ENCODE results near the gene NMB.
"Not testable (repeated sequence)": the region's sequence is repeated elsewhere in the genome, so short reads cannot be mapped to it uniquely, and the experiment has no call there.

Gene NMB, protein sequence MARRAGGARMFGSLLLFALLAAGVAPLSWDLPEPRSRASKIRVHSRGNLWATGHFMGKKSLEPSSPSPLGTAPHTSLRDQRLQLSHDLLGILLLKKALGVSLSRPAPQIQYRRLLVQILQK

DNA sequence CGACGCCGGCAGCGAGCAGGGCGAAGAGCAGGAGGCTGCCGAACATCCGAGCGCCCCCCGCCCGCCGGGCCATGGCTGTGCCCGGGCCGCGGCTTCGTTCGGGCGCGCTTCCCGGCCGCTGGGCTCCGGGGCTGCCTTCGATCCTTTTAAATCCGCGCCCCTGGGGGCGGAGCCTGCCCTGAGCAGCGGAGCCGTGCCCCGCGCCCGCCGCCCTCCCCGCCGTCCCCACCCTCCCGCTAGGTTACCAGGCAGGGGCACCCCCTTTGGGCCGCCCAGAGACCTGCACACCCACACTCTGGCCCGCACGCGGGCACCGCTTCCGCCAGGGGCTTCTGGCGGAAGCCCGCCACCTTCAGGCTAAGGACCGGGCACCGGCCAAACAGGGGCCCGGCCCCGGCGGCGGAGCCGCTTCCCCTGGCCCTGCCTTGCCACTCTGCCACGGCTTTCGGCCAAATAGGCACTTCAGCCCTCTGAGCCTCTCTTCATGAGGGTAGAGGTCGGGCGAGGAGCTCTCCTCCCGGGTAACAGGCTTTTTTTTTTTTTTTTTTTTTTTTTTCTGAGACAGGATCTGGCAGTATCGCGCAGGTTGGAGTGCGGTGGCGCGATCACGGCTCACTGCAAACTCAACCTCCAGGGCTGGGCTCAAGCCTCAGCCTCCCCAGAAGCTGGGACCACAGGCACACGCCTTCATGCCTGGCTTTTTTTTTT, at the start of gene NMB:
NMB (minus strand) TSS at position 120 of the 708 bp plus-strand sequence; CDS start at position 73, 47 bp downstream.
- DNase-seq, result peak; percentile 87

DNA sequence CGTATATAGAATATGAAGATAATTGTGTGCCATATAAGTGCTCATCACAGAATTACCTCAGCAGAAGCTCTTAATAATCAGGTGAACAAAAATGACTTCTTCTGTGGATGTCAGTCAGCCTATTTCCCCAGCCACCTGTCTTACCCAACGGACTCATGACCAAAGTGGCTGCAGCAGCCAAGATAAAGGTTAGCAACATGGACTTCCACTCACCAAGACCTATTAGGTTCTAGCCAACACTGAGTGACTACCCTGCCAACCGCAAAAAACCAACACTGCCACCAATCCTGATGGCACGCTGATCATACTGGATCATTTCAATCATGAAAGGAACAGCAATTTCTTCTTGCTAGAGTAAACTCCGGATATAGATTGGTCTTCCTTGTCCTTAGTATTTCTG, 45.8 kb upstream of the NMB start:
- no peak for DNase-seq

DNA sequence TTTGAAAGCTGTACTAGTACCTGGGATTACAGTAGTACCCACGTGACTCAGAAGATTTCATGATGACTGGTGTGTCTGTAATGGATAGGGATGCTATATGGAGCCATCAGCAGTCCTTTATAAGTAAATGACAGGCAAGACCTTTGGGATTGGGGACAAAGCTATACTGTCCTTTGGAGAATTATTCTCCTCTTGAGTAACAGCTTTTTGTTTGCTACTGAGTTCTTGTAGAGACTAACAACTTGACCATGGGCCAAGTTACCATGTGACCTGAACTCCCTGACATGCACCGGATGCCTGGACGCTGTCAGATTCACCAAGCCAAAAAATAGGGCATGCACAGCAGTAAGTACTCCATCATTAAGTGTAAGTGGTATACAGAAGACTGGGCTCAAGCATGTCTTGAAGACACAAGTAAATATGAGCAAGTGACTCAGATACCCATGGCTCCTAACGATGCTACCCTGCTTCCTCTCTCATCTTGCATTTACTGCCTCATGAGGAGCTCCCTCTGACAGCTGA, 45.0 kb upstream of the NMB start:
- DNase-seq, result no peak

DNA sequence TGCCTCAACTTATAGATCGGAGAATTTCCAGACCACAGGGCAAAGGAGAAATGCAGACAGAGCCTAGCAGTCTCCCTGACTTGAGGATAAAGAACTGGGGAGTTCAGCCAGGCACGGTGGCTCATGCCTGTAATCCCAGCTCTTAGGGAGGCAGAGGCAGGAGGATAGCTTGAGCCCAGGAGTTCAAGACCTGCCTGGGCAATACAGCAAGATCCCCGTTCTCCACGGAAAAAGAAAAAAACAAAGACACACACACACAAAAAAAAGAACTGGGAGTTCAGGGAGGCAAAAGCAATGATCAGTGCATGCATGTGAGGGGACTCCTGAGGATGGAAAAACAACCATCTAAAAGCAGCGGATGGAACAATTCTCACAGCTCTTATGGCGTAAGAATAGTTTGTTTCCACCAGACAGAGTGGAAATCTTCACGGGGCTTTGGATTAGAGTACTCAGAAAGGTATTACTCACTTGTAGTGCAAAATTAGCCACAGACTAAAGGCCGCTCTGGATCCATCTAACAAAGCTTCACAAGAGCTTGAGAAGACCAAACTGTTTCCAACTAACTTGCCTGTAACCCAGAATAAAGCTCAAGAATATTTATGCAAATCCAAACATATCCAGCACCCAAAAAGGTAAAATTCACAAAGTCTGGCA, 41.7 kb upstream of the NMB start:
- DNase-seq, result no peak

DNA sequence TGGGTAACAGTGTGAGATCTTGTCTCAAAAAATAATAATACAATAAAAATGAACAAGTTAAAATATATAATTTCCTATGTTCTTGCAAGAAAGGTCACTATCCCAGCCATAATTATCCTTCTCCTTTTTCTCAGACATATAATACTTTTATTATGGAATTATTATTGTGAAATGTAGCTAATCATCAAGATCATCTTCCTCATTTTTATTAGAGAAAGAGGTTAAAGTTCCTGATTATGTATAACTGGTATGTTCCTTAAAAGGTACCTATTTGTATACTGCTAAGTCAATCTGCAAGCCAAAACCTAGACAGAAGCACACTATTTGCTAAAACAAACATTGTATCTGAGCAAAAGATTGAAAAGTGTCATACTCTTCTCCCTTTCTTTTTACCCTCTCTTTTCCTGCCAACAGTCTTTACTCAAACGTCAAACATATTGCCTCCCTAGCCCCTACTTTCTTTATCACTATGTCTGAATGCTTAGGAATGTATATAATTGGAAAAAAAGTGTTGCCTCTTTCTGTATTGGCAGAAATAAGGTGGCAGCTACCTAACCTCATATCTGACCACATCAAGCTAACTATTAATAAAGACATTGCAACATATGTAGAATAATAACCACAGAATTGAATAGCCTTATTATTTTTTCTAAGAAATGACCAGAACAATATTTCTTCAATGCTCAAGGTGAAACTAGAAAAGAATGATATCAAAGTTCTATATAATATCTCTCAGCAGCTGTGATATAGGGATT, 39.4 kb upstream of the NMB start:
- DNase-seq, result no peak

DNA sequence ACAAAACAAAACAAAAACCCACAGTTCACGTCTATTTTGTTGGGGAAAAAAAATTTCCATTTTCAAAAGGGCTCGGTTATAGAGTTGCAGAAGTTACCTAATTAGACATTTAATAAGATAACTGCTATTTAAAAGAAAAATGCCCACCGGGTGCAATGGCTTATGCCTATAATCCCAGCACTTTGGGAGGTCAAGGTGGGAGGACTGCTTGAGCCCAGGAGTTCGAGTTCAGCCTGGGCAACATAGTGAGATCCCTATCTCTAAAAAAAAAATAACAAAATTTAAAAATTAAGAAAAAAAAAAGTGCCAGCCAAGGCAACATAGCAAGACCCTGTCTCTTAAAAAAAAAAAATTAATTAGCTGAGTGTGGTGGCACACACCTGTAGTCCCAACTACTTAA, 38.8 kb upstream of the NMB start:
- DNase-seq, result no peak

DNA sequence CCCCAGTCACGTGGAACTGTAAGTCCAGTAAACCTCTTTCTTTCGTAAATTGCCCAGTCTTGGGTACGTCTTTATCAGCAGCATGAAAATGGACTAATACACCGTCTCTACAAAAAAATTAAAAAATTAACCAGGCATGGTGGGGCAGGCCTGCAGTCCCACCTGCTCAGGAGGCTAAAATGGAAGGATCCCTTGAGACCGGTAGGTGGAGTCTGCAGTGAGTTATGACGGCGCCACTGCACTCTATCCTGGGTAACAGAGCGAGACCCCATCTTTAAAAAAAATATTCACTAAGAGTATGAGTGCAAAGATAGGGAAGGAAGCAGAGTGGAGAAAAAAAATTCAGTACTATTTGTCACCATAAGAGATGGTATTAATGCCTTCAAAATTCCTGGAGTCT, 32.3 kb upstream of the NMB start:
- DNase-seq, result no peak

DNA sequence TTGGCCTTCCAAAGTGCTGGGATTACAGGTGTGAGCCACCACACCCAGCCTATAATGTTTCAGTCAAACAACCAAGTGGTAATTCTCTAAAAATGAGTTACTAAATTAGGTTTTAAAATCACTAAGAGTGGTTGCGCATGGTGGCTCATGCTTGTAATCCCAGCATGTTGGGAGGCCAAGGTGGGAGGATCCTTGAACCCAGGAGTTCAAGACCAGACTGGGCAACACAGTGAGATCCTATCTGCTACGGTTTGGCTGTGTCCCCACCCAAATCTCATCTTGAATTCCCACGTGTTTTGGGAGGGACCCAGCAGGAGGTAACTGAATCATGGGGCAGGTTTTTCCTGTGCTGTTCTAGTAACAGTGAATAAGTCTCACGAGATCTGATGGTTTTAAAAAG, 31.9 kb upstream of the NMB start:
- DNase-seq, result no peak

DNA sequence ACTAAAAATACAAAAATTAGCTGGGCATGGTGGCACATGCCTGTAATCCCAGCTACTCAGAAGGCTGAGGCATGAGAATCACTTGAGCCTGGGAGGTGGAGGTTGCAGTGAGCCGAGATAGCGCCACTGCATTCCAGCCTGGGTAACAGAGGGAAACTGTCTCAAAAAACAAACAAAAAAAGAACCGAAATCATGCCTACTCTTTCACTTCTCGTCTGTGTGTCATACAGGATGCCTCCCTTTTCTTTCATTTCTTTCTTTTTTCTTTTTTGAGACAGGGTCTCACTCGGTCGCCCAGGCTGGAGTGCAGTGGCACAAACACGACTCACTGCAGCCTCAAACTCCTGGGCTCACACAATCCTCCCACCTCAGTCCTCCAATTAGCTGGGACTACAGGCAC, 28.4 kb upstream of the NMB start:
- not testable (repeated sequence) for DNase-seq

DNA sequence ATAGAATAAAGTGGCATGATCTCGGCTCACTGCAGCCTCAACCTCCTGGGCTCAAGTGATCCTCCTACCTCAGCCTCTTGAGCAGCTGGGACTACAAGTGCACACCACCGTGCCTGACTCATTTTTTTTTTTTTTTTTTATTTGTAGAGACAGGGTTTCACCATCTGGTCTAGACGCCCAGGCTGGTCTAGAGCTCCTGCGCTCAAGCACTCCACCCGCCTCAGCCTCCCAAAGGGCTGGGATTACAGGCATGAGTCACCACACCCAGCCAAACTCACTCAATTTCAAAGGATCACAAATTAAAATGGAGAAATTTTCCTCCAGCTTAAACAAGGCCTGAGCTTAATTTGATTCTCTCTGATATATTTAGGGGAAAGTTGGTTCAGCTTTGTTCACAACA, 27.3 kb upstream of the NMB start:
- DNase-seq, result peak; percentile 77

DNA sequence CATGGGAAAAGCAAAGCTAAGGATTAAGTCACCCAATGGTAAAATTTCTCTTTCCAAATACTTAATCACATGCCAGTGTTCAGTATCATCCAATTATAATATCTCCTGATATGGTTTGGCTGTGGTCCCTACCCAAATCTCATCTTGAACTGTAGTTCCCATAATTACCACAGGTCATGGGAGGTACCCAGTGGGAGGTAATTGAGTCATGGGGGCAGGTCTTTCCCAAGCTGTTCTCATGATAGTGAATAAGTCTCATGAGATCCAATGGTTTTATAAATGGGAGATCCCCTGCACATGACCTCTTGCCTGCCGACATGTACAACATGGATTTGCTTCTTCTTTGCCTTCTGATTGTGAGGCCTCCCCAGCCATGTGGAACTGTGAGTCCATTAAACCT, 26.1 kb upstream of the NMB start:
- DNase-seq, result no peak

DNA sequence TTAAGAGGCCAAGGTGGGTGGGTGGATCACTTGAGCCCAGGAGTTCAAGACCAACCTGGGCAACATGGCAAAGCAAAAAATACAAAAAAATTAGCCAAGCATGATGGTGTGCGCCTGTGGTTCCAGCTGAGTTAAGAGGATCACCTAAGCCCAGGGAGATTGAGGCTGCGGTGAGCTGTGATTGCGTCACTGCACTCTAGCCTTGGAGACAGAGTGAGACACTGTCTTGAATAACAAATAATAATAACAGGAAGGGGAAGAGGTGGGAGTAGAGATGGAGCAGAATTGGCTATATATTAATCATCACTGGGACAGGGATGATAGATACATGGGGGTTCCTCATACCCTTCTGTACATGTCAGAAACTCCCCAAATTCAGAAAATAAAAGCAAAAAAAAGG, 23.8 kb upstream of the NMB start:
- no peak for DNase-seq

DNA sequence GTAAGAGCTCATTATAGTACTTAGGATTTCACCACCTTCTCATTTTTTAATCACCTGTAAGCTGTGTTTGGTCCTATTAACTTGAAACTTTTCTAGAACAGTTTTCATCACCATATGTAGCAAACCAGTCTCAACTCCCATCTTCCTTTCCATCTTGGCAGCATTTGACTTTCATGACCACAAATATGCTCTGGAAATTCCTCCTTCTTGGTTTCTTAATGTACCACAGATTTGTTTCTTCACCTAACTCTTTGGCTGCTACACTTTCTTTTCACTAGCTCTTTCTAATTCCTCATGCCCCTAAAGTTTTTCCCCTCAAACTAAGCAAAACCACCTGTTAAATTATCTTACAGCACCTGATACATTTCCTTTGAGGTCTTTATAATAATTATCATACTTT, 13.2 kb upstream of the NMB start:
- DNase-seq, result no peak

DNA sequence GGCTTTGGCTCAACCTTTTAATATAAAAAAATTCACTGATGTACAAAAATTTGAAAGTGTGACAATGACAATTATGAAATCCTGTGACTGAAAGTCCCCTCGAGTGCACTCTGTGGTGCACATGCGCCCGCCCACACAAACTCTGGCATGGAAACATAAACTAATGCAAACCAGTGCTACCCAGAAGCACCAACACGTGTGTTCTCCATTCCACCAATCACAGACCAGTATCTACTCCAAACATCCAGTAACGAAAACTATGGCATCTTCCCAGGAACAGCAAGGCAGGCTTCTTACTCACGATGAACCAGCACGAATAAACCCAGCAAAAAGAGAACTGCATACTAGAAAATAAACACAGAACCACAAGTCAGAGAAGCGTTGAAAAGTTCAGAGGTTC, 11.7 kb upstream of the NMB start:
- DNase-seq, result no peak

DNA sequence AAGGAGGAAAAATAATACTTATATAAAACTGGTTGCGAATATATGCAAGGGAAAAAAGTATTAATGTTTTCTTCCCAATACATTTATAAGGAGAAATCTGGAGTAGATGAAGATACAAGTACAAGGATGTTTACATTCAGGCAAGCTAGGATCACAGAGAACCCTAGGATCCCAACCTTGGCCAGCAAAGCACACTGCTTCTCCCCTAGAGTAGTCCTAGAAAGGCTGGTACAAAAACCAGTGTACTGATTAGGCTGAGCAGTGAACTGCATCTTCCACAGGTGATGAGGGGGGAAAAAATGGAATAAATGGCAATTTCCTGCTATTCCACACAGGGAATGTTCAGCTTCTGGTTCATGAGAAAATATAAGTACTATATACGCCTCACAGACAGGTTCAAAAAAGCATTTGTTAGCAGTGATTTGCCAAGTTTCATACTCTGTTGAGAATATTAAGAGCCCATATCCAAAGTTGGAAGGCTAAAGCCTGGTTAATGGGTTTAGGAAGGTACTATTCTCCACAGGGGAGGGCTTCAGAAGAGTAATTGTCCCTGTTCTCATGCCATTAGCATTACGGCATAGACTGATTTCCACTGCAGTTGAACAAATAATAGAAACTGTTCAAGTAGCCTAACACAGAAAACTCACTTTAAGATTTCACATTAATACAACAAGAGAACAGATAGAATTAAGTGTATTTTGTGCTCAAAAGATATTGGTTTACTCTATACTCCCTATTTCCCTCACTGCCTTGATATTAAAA, 10.4 kb upstream of the NMB start:
- DNase-seq, result no peak

DNA sequence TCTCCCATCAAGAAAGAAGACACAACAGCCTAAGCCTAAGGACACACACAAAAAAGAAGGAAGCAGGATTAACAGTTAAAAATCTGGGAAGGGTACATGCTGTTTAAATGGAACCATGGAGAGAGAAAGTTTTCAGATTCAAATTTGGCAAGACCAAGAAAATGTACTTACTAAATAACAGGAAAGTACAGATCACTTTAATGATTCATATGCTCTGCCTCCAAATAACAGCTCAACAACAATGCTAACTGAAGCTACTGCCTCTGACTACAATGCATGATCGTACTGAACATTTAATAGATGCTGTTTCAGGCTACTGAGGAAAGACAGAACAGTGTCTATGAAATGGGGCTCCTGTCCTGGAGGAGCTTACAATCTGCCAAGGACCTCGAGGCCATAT, 8.4 kb upstream of the NMB start:
- DNase-seq, result no peak

DNA sequence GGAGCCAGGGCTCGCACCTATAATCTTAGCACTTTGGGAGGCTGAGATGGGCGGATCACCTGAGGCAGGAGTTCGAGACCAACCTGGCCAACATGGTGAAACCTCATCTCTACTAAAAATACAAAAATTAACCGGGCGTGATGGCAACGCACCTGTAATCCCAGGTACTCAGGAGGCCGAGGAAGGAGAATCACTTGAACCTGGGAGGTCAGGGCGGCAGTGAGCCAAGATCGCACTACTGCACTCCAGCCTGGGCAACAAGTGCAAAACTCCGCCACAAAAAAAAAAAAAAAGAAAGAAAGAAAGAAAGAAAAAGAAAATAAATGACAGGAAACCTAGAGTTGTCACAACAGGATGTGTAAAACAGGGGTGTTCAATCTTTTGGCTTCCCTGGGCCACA, 3.0 kb upstream of the NMB start:
- no peak for DNase-seq

DNA sequence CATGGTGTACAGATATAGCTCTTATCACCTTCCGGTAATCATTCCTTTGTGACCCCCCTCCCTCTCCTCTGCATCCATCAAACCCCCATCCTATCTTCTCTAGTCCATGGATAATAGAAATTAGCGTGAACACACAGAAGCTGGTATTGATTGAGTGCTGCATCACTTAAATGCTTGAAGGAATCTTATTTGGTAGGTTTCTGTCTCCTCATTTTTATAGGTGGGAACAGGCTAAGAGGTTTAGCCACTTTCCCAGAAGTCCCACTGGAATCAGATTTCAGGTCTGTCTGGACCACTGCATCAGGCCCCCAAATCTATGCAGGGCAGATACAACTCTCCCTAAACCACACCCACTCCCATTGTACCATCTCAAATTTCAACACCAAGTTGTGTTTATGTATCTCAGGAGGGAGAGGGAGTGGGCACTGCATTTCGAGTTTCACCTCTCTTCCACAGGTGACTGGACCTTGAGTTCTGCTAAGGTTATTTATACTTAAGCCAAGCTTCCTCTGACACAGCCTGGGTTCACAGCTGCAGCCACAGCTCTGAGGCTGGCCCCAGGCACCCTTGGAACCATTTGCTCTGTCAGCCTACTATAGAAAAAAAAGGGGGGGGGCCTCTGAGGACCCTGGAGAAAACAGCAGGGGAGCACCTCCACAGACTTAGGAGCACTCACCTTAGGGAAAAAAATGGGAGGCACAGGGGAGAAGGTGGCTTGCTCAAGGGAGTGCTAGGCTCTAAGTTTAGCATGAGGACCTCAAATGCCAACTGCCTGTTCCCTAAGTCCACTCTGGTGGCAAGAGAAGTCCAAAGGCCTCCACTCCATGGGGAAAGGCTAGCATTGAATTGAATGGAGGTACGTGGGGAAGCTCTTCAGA, 2.1 kb upstream of the NMB start:
- DNase-seq, result no peak

DNA sequence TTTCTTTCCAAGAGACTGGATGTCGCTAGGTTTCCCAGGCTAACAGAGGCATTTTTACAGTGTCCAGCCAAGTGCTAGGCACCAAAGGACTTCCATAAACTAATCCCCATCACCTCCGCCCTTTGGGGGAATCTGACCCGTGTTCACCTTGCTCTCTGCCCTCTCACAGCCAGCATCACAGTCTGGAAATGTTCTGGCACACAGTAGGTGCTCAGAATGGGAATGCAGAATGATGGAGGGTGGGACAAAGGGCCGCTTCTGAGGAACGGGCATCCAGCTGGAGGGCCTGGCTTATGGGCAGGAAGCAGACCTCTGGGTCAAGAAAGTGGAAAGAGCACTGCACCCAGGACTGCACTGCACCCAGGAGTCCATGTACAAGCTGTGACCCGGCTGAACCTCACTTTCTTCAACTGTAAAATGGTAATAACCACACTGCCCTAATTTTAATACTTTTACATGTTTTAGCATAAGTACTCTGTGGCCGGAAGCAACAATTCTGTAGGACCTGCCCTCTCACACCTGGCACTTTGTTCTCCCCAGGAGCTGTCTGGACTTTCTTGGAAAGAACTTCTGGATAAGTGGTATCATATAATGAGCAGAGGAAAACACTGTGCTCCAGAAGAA, 901 bp upstream of the NMB start:
- DNase-seq, result no peak

DNA sequence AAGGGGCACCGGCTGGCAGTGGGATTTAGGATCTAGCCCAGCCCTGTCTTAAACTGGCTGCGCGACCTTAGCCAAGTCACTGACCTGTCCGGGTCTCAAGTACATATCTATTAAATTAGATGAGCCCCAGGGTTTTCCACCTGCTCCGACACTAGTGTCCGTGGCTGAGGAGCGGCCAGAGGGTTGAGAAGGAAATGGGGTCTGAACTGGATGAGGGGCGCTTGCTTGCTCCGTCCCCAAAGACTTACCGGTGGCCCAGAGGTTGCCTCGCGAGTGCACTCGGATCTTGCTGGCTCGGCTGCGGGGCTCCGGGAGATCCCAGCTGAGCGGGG, 285 bp downstream of the NMB start:
- DNase-seq, result no peak

DNA sequence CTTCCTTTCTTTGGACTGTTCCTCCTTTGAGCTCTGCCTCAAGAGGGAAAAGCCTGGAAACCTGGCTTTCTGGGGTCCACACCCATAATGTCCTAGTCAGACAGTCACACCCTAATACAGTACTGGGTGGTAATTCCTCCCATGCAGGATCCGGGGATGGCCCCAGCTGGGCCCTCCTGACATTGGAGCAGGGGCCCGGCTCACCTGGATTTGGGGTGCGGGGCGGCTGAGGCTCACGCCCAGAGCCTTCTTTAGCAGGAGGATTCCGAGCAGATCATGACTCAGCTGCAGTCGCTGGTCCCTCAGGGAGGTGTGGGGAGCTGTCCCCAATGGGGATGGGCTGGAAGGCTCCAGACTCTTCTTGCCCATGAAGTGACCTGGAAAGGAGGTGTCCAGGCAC, 1.0 kb downstream of the NMB start:
- DNase-seq, result no peak
